ENCODE measurements around the gene MAMLD1. TPM values are rescaled to one million over a fixed set of nuclear protein-coding genes. Genes with fewer than 3 reads are reported as not detected.

MAMLD1 gene
- total and polyA plus RNA-seq, 4 donors, result 0.59 to 1.1 (median 0.76) TPM

DNA sequence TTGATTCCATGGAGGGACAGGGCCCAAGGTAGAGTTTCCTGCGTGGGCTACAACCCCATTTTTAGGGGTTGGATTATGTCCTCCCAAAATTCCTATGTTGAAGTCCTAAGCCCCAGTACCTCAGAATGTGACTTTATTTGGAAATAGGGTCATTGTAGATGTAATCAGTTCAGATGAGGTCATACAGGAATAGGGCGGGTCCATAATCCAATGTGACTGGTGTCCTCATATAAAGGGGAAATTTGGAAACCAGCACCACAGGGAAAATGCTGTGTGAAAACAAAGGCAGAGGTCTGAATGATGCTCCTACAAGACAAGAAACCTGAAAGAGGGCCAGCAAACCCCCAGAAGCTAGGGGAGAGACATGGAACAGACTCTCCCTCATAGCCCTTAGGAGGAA is 31.1 kb upstream of the MAMLD1 start (continued):
- no peak for TF ChIP-seq FOXA2 (IDR thresholded peaks at IDR 0.05)
- no peak for TF ChIP-seq NR2F2 (IDR thresholded peaks at IDR 0.05)

DNA sequence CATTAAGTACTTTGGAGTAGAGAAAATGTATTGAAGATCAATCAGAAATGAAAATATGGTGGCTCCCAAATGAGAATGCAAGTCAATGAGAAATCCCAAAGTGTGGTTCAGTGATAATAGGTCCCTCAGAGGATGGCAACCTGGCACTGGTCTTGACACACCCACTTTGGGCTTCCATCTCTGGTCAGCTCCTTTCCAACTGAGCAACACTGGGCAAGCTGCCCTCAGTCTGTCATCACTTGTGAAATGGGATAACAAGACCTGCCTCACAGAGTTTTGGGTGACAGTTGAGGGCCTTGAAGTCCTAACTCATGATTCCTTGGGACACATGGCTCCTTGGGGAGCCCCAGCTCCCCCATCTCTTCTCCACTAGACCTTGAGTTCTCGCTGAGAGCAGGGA is 29.0 kb upstream of the MAMLD1 start:
- Histone ChIP-seq H3K36me3 (ENCODE audit: control insufficient read depth in 4 of 4, insufficient read depth in 3 of 4, low read depth in 1 of 4, low read length in 3 of 4) (no peaks in the 10 kb centered on the region), H3K4me1 (ENCODE audit: control insufficient read depth in 4 of 4, insufficient read depth in 4 of 4, low read length in 3 of 4) (peaks cover 0 to 6% (median 0%) of the 10 kb centered on the region in 4 donors), H3K4me3 (ENCODE audit: low read depth in 1 of 3, low read length in 3 of 3) (no peak overlapping the region), H3K27me3 (ENCODE audit: control insufficient read depth in 4 of 4, insufficient read depth in 4 of 4, low read length in 3 of 4) (no peaks in the 10 kb centered on the region), H3K27ac (ENCODE audit: low read depth in 1 of 2, low read length in 2 of 2) (no peak overlapping the region), H3K9ac (ENCODE audit: low read depth in 1 of 2, low read length in 2 of 2) (no peak overlapping the region), H3K9me3 (ENCODE audit: control insufficient read depth in 4 of 4, low read length in 3 of 4) (no peaks in the 10 kb centered on the region)
- no peak for DNase-seq (ENCODE audit: low spot score)
- TF ChIP-seq HNF4G (IDR thresholded peaks at IDR 0.05), result no peak
- no peak for TF ChIP-seq TAF1 (conservative IDR thresholded peaks at IDR 0.05)
- no peak for TF ChIP-seq RAD21 (IDR thresholded peaks at IDR 0.05)
- TF ChIP-seq CTCF (IDR thresholded peaks at IDR 0.05; ENCODE audit: low read depth, low read length, missing input control), result no peak
- 89% methylated on average over 1 of the region's 1 CpG for WGBS

DNA sequence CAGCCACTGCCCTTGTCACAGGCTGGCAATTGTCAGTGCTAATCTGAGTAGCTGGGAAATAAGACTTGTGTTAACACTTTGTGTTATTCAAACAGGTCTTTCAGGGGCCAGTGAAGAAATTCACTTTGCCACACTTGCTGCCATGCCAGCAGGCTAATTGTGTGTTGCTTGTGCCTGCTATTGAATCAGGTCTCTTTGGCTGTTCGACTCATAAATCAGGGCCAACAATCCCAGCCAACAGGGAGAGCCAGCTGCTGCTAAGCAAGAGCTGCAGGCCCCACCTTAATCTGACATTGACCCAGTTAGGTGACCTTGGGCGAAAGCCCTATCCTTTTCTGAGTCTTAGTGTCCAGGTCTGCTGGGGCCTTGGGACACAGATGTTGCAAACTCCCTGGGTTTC is 28.1 kb upstream of the MAMLD1 start:
- H3K27ac ChIP-seq (ENCODE audit: low read depth in 1 of 2, low read length in 2 of 2), result no peak overlapping the region
- H3K4me3 ChIP-seq (ENCODE audit: low read depth in 1 of 3, low read length in 3 of 3), result no peak overlapping the region
- H3K4me1 ChIP-seq (ENCODE audit: control insufficient read depth in 4 of 4, insufficient read depth in 4 of 4, low read length in 3 of 4), result peaks cover 0 to 6% (median 0%) of the 10 kb centered on the region in 4 donors
- no peak overlapping the region for H3K9ac ChIP-seq (ENCODE audit: low read depth in 1 of 2, low read length in 2 of 2)
- H3K27me3 ChIP-seq (ENCODE audit: control insufficient read depth in 4 of 4, insufficient read depth in 4 of 4, low read length in 3 of 4), result no peaks in the 10 kb centered on the region
- no peak for DNase-seq (ENCODE audit: low spot score)
- no peak for TF ChIP-seq JUND (IDR thresholded peaks at IDR 0.05)
- TF ChIP-seq CTCF (IDR thresholded peaks at IDR 0.05; ENCODE audit: low read depth, low read length, missing input control), result no peak
- no peak for TF ChIP-seq FOXA2 (IDR thresholded peaks at IDR 0.05)
- no peaks in the 10 kb centered on the region for H3K9me3 ChIP-seq (ENCODE audit: control insufficient read depth in 4 of 4, low read length in 3 of 4)
- 89% methylated on average over 2 of the region's 2 CpGs for WGBS
- no peaks in the 10 kb centered on the region for H3K36me3 ChIP-seq (ENCODE audit: control insufficient read depth in 4 of 4, insufficient read depth in 3 of 4, low read depth in 1 of 4, low read length in 3 of 4)

DNA sequence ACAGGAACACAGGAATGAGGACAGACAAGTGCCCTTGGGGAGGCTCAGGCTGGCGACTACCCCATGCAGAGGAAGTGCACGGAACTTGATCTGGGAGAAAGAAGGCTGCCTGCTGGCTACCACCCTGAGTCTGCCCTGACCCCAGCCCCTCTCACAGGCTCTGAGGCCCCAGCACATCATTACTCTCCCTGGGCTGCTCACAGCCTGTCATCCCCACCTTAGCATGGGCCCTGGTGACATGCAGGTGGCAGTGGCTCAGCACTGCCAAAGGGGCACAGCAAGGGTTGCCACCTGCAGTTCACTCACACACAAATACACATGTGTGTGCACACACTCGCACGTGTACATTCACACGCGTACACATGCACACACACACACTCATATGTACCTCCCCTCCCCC is 26.1 kb upstream of the MAMLD1 start:
- Histone ChIP-seq H3K9ac (ENCODE audit: low read depth in 1 of 2, low read length in 2 of 2) (no peak overlapping the region), H3K27ac (ENCODE audit: low read depth in 1 of 2, low read length in 2 of 2) (no peak overlapping the region), H3K27me3 (ENCODE audit: control insufficient read depth in 4 of 4, insufficient read depth in 4 of 4, low read length in 3 of 4) (no peaks in the 10 kb centered on the region), H3K4me3 (ENCODE audit: low read depth in 1 of 3, low read length in 3 of 3) (no peak overlapping the region), H3K9me3 (ENCODE audit: control insufficient read depth in 4 of 4, low read length in 3 of 4) (no peaks in the 10 kb centered on the region), H3K36me3 (ENCODE audit: control insufficient read depth in 4 of 4, insufficient read depth in 3 of 4, low read depth in 1 of 4, low read length in 3 of 4) (no peaks in the 10 kb centered on the region), H3K4me1 (ENCODE audit: control insufficient read depth in 4 of 4, insufficient read depth in 4 of 4, low read length in 3 of 4) (peaks cover 0 to 6% (median 0%) of the 10 kb centered on the region in 4 donors)
- TF ChIP-seq RXRA (IDR thresholded peaks at IDR 0.05) (no peak), RAD21 (IDR thresholded peaks at IDR 0.05) (no peak), TAF1 (conservative IDR thresholded peaks at IDR 0.05) (no peak), REST (IDR thresholded peaks at IDR 0.05) (no peak)
- DNase-seq (ENCODE audit: low spot score), result no peak
- 94% methylated on average over 6 of the region's 6 CpGs for WGBS
